ENCODE results near the gene PCSK2. TPM values are rescaled to one million over a fixed set of nuclear protein-coding genes. Genes with fewer than 3 reads are reported as not detected.

Gene PCSK2
- total and polyA plus RNA-seq, 10 donors: 0.06 to 0.17 (median 0.16) TPM; not detected in 3

GRCh38 chr20:17529586-17529985, 302.7 kb downstream of the PCSK2 start:
- Histone ChIP-seq H3K27ac (no peak overlapping the region), H3K9me3 (no peaks in the 10 kb centered on the region), H3K27me3 (replicated peaks in 1 of 7) (peaks cover 0 to 32% (median 11%) of the 10 kb centered on the region in 7 donors), H3K4me1 (peaks cover 0 to 20% (median 15%) of the 10 kb centered on the region in 6 donors), H3K4me3 (no peak overlapping the region), H3K36me3 (no peaks in the 10 kb centered on the region)
- TF ChIP-seq POLR2AphosphoS5 (IDR thresholded peaks at IDR 0.05) (no peak), POLR2A (IDR thresholded peaks at IDR 0.05) (no peak), CTCF (IDR thresholded peaks at IDR 0.05 in 8 of 11, conservative IDR thresholded peaks at IDR 0.05 in 3 of 11) (no peak)
- intact Hi-C loops (cut with DNase I; ENCODE audit: low total_unique reads): no loop called here
- no peak for DNase-seq

- DNase-seq: no peak
- intact Hi-C loops (cut with DNase I; ENCODE audit: low total_unique reads): loop anchor here (10.0 kb wide), 2 partner anchors 375 to 465 kb away; no protein-coding TSS in a partner anchor
- no peaks in the 10 kb centered on the region for H3K9me3 ChIP-seq
These were observed 303.3 kb downstream of the PCSK2 start for GRCh38 chr20:17530153-17530552.

GRCh38 chr20:17530716-17531664, 304.1 kb downstream of the PCSK2 start, which contains the start of gene BFSP1:
Gene BFSP1, minus strand, starts transcription at chr20:17531379. Its CDS starts 50 bp downstream, at chr20:17531329.
- Histone ChIP-seq H3K4me1 (peaks cover 0 to 20% (median 15%) of the 10 kb centered on the region in 6 donors), H3K9me3 (no peaks in the 10 kb centered on the region), H3K4me3 (peak within 1 kb of the TSS; percentile 22 to 75 (median 49)), H3K27ac (peak within 1 kb of the TSS in 5 of 8 donors; percentile 28 to 65 (median 59)), H3K36me3 (no peaks in the 10 kb centered on the region), H3K27me3 (replicated peaks in 1 of 7) (peaks cover 0 to 32% (median 11%) of the 10 kb centered on the region in 7 donors)
- DNase-seq: peak; percentile 82
- TF ChIP-seq POLR2AphosphoS5 (IDR thresholded peaks at IDR 0.05) (peak in 2 of 3 donors; percentile 27), POLR2A (IDR thresholded peaks at IDR 0.05) (no peak), CTCF (IDR thresholded peaks at IDR 0.05 in 8 of 11, conservative IDR thresholded peaks at IDR 0.05 in 3 of 11) (no peak)
- WGBS, 5 donors: 1 to 6% (median 1%) methylated on average over 21 to 111 of the region's 111 CpGs
- intact Hi-C loops (cut with DNase I; ENCODE audit: low total_unique reads): loop anchor here (10.0 kb wide), 2 partner anchors 374 to 464 kb away; no protein-coding TSS in a partner anchor

More at GRCh38 chr20:17530153-17530552, 303.3 kb downstream of the PCSK2 start:
- TF ChIP-seq POLR2AphosphoS5 (IDR thresholded peaks at IDR 0.05): no peak
- Histone ChIP-seq H3K27me3 (replicated peaks in 1 of 7) (peaks cover 0 to 32% (median 11%) of the 10 kb centered on the region in 7 donors), H3K4me1 (peaks cover 0 to 20% (median 15%) of the 10 kb centered on the region in 6 donors), H3K4me3 (no peak overlapping the region), H3K27ac (no peak overlapping the region), H3K36me3 (no peaks in the 10 kb centered on the region)
- WGBS, 5 donors: 86 to 91% (median 88%) methylated on average over 7 of the region's 7 CpGs

GRCh38 chr20:17531665-17532025, 304.8 kb downstream of the PCSK2 start:
- intact Hi-C loops (cut with DNase I; ENCODE audit: low total_unique reads): loop anchor here (10.0 kb wide), 2 partner anchors 373 to 463 kb away; no protein-coding TSS in a partner anchor

More at GRCh38 chr20:17531665-17532025, 304.8 kb downstream of the PCSK2 start:
- Histone ChIP-seq H3K27ac (peak overlapping the region in 4 of 8 donors; percentile 51 to 65 (median 61)), H3K9me3 (no peaks in the 10 kb centered on the region), H3K36me3 (no peaks in the 10 kb centered on the region), H3K4me1 (peaks cover 0 to 21% (median 15%) of the 10 kb centered on the region in 6 donors), H3K4me3 (peak overlapping the region in 7 of 8 donors; percentile 14 to 75 (median 50)), H3K27me3 (replicated peaks in 1 of 7) (peaks cover 0 to 32% (median 11%) of the 10 kb centered on the region in 7 donors)
- TF ChIP-seq CTCF (IDR thresholded peaks at IDR 0.05 in 8 of 11, conservative IDR thresholded peaks at IDR 0.05 in 3 of 11) (no peak), POLR2AphosphoS5 (IDR thresholded peaks at IDR 0.05) (no peak), POLR2A (IDR thresholded peaks at IDR 0.05) (no peak)
- no peak for DNase-seq
- WGBS, 5 donors: 69 to 84% (median 73%) methylated on average over 5 of the region's 5 CpGs

Measured in spleen (tissue), 11 donors.